Inflammatory macrophage treated with lipopolysaccharide for 1 hour (primary cell): ENCODE measurements around the gene TACC2.

ENCODE experiments used
- DNase-seq, 2 donors: peaks; one replicate each; pipeline ENCODE4 v3.0.0-alpha.2; 2020 to 2022

TACC2 gene

GRCh38 chr10:122173337-122173736, 184.4 kb downstream of the TACC2 start:
- DNase-seq: no peak

DNA sequence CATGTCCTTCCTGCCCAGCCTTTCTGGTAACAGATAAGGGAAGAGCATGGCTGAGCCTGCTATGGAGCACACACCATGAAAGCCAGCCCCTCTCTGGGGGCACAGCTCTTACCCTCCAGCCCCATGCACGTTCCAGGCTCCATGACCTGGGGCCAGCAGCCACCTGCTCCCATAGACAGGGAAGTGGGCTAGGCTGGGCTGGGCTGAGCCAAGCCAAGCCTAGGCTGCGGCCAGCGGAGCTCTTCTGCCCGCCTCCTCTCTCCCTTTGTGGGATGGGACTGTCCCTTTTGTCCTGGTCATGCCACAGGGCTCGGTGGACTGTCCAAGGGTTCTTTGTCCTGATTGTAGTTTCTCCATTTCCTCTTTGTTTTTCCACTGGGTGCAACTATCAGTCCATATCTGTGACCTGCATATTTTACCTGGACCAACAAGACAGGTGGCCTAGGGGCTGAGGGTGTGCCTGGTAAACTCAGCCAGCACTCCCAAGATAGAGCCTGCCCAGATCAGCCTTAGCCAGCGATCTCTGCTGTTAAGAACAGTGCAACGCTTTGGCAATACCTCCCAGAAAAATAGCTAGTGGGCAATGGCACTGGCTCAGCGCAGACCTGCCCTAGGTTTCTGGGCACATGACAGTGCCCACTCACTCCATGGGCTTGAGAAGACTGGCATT, 184.9 kb downstream of the TACC2 start:
- DNase-seq: no peak

GRCh38 chr10:122176232-122177213, 187.6 kb downstream of the TACC2 start:
- DNase-seq: no peak

DNA sequence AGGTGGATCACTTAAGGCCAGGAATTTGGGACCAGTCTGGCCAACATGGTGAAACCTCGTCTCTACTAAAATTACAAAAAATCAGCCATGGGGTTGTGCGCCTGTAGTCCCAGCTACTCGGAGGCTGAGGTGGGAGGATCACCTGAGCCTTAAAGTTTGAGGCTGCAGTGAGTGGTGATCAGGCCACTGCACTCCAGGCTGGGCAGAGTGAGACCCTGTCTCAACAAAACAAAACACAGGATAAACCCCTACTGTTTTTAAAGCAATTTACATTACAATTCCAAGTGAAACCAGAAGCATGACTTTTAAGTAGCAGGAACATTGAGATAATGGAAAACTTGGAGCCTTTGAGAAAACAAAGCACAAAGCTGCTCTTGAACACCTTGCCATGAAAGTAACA, 189.7 kb downstream of the TACC2 start:
- DNase-seq: no peak

DNA sequence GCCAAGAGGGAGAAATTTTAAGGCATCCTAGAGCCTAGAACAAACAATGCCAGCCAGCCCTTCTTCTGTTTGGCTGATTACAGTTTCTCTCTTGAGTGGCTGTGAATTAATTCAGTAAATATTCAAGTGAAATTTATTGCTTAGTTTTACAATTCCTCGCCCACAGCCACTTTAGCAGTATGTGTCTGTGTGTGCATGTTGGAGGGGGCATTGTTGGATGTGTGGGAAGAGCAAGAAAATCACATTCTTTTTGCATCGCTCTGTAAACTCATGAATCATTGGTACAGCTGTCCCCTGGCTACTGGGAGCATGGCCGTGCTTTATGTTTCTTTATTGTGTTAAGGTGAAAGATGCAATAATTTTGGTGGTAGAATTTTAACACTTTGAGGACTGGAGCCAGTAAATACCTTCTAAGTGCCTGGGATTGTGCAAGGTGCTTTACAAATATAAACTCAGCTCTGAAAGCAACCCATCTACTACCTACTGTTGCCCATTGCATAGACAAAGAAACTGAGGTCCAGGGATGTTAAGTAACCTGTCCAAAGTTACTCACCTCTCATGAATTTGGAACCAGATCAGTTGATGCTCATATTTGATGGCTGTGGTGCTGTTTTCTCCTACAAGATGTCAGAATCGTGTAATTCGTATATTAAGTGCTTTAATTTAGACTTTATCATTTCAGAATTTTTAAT, 192.2 kb downstream of the TACC2 start:
- DNase-seq: no peak

DNA sequence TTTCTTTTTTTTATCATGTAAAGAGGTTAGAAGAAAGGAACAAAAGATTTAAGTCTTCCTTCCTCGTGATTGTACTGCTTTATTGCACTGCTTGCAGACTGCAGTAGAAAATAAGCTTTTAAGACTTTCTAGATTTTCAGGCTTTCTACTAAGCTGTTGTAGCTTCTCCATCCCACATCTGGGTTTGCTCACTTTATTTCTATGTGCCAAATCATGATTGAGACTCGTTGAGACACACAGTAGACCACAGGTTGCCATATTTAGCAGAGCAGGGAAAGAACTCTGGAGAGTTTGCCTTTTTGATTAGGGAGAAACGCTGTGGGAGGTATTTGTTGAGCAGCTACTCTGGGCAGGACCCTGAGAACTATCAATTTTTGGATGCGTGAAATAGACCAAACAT, 192.9 kb downstream of the TACC2 start:
- no peak for DNase-seq

- no peak for DNase-seq
These were observed 193.3 kb downstream of the TACC2 start for GRCh38 chr10:122182308-122182707.

DNA sequence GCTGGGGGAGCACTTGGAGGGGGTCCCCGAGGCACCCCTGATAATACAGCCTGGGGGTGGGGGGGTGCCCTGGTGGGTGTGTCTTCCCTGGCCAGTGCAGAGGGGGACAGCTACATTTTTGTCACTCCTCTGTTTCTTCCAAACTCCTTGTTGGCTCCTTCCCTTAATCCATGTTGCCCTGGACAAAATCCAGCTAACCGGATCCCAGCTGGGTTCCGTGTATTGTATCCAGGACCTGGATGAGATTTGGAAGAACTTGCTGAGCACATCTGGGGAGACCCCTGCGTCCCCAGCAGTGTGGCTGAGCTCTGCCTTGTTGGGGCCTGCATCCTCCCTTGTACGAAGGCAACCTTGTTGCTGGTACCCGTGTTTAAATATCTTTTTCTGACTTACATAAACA, 195.3 kb downstream of the TACC2 start:
- DNase-seq: no peak

- DNase-seq: no peak
These were observed 196.7 kb downstream of the TACC2 start for GRCh38 chr10:122185643-122186042.

DNA sequence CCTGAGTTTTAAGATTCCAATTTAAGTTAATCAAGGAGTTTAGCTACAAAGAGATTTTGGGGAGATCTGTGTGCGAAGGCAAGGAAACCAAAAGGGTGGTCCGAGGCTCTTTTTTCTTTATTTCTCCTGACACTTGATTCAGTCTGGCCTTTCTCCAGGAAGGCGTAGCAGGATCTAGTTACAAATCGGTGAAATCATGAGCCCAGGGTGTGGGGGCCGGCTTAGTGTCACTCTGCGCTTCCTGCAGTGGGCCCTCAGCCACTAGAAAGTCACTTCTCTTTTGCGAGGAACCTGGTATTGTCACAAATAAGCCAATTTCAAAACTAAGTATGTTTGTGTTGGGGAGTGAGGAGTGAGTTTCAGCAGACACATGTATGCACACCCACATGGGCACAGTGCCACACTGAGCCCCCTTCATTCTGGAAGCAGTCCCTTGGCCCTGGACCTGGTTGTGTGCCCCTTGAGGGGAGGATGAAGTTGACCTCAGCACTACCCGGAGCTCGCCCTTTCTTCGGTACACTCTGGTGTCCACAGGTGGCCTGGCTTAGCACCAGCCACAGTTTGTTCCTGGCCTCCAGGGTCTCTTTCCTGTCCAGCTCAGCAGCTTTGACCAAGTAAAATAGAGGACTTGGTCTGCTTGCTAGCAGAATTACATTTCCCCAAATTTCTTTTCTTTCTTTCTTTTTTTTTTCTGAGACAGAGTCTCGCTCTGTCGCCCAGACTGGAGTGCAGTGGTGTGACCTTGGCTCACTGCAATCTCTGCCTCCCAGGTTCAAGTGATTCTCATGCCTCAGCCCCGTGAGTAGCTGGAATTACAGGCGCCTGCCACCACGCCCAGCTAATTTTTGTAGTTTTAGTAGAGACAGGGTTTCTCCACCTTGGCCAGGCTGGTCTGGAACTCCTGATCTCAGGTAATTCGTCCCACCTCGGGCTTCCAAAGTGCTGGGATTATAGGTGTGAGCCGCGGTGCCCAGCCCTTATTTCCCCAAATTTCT, 198.2 kb downstream of the TACC2 start:
- no peak for DNase-seq

DNA sequence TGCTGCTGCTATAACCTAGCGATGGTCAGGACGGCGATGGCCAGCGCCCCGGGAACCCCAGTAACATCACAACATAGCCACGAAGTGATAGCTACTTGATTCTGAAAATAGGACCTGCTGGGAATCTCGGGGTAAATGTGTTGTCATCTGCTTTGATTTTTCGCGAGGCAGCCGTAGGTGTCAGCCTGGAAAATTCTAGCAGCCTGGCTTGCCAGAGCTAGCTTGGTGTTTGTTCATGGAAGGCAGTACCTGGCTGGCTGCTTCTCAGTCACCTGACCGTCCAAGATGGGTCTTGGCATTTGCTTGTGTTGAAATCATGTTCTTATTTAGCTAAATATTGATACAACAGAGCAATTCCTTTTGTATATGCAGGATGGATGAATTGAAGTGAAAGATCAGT, 199.7 kb downstream of the TACC2 start:
- DNase-seq: no peak

DNA sequence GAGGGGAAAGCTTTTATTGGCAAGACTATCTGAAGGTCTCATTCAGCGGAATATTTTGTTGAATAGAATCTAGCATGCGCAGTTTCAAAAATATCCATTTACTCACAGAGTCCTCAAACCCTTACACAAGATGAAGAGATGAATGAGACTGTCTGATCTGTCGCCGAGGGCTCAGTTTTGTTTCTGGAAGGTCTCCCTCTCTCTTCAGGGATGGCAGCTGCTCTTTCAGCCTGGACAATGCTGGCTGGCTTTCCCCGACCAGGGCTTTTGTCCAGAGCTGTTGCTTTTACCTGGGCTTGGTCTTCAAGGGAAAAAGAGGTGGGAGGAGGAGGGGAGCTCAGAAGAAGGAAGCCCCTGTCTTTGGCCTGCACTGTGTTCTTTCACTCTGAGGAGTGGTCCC, 200.2 kb downstream of the TACC2 start:
- DNase-seq: no peak

- DNase-seq: no peak
These were observed 201.4 kb downstream of the TACC2 start for GRCh38 chr10:122190176-122190943.

- no peak for DNase-seq
These were observed 203.1 kb downstream of the TACC2 start for GRCh38 chr10:122191936-122192541.

DNA sequence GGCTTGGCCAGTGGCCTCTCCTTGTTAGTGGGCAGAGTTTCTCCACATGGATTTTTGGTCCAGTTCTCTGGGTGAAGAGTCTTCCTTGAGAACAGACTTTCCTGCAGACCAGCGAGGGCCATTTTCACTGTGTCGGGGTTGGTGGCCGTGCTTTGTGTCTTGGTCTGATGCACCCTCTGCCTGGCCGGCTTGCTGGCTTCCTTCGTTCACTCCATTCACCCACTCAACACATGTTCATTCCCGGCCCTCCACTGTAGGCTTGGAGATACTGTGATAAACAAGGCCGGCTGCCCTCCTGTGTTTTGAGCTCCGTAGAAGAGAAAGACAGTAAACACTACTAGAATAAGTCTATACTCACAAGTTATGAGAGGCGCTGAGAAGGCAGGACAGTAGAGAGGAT, 205.3 kb downstream of the TACC2 start:
- no peak for DNase-seq

DNA sequence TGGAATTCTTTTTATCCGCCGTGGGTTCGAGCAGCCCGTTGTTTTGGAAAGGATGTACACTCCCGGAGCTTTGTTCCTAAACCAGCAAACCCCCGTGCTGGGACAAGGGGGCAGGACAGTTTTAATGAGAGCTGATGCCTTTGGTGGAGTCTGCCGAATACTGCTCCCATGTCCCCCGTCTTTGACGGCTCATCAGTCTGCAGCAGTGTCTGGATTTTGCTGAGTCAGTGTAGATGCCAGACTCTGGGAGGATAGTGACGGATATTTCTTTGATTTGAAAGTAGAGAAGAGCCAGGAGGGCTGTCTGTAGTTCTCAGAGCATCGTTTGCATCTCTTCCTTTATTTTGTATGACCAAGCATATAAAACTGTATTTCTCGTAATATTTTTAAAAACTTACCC, 207.3 kb downstream of the TACC2 start:
- DNase-seq: no peak

DNA sequence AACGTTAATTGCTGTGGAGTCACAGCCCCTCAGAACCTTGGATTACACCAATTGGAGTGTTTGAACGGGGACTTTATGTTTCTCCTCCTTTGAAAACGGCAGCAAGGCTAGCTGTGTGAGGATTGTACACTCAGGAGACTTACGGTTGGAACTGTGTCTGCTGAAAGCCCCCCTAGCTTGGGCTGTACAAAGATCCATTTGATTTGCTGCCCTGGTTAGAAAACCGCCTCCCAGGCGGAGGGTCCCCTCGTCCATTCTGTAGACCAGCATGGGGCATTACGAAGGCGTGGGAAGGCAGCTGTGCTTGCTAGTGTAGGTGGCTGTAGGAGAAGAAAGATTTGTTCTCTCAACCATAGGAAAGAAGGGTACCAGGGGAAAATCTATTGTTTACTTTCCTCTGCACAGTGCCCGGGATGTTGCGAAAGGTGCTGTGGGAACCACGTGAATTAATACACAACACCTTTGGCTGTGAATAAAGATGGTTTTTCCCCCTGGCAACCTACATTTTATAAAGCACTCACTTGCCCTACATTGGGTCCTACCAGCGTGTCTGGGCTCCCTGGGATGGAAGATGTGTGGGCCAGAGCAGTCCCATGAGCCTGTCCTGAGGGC, 208.8 kb downstream of the TACC2 start:
- no peak for DNase-seq

GRCh38 chr10:122198631-122199030, 209.7 kb downstream of the TACC2 start:
- no peak for DNase-seq

DNA sequence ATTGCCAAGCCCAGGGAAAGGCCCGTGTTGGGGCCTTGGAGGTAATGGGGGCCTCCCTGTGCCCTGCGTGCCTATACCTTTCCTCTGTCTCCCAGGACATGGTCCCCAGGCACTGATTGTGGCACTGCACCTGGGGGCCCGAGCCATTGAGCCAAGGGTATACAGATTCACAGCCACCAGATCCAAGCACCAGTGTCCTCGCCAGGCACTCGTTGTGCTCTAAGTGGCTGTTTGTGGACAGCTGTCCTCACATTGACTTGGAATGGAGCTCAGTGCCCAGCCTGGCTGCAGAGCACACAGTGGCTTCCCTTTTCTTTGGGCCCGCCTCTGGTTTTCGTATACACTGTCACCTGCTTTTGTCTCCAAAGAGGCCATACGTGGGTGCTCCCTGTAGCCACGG, 210.1 kb downstream of the TACC2 start:
- no peak for DNase-seq

- no peak for DNase-seq
These were observed 210.7 kb downstream of the TACC2 start for GRCh38 chr10:122199689-122200088.

- no peak for DNase-seq
These were observed 212.4 kb downstream of the TACC2 start for GRCh38 chr10:122201401-122201800.
